ENCODE measurements around the gene PPP1R1A.

- TF ChIP-seq TEAD4 (IDR thresholded peaks at IDR 0.05) (no peak), RAD21 (IDR thresholded peaks at IDR 0.05; ENCODE audit: low read depth) (no peak), MAX (IDR thresholded peaks at IDR 0.05) (no peak), EP300 (IDR thresholded peaks at IDR 0.05; ENCODE audit: borderline replicate concordance) (no peak), NFIC (IDR thresholded peaks at IDR 0.05) (no peak), TAF1 (IDR thresholded peaks at IDR 0.05; ENCODE audit: low read depth) (no peak), REST (IDR thresholded peaks at IDR 0.05; ENCODE audit: low read depth) (no peak), USF1 (IDR thresholded peaks at IDR 0.05) (no peak), YY1 (IDR thresholded peaks at IDR 0.05; ENCODE audit: low read depth) (no peak), CREB1 (IDR thresholded peaks at IDR 0.05; ENCODE audit: low read depth) (no peak)
These were observed 21.7 kb downstream of the PPP1R1A start for GRCh38 chr12:54566792-54567191.
